Bone marrow (tissue), 2 donors: ENCODE results near the gene PCID2.

ENCODE experiments used
- DNase-seq, 2 donors: peaks; one replicate each; lab custom pipeline; 2025; lab: John Stamatoyannopoulos, UW

PCID2 gene

GRCh38 chr13:113149711-113150549, 58.5 kb downstream of the PCID2 start:
- no peak for DNase-seq

GRCh38 chr13:113148940-113149503, 59.4 kb downstream of the PCID2 start:
- DNase-seq = no peak

- DNase-seq = no peak
Measured at GRCh38 chr13:113148407-113148806, 60.1 kb downstream of the PCID2 start.

GRCh38 chr13:113147206-113147605, 61.3 kb downstream of the PCID2 start:
- no peak for DNase-seq

- no peak for DNase-seq
Measured at GRCh38 chr13:113146750-113147149, 61.7 kb downstream of the PCID2 start.

- DNase-seq = no peak
Measured at GRCh38 chr13:113145911-113146598, 62.4 kb downstream of the PCID2 start.

GRCh38 chr13:113145496-113145895, 63.0 kb downstream of the PCID2 start:
- DNase-seq = no peak

GRCh38 chr13:113144255-113144629, 64.2 kb downstream of the PCID2 start:
- no peak for DNase-seq

GRCh38 chr13:113143466-113144254, 64.8 kb downstream of the PCID2 start:
- DNase-seq = no peak

- no peak for DNase-seq
Measured at GRCh38 chr13:113142876-113143275, 65.6 kb downstream of the PCID2 start.

- no peak for DNase-seq
Measured at GRCh38 chr13:113141601-113141970, 66.9 kb downstream of the PCID2 start.

- DNase-seq = no peak
Measured at GRCh38 chr13:113140677-113141600, 67.5 kb downstream of the PCID2 start.

GRCh38 chr13:113139577-113139976, 68.9 kb downstream of the PCID2 start:
- DNase-seq = no peak

- no peak for DNase-seq
Measured at GRCh38 chr13:113138792-113139551, 69.5 kb downstream of the PCID2 start.

- no peak for DNase-seq
Measured at GRCh38 chr13:113137691-113138298, 70.7 kb downstream of the PCID2 start.

GRCh38 chr13:113135281-113135760, 73.1 kb downstream of the PCID2 start:
- DNase-seq = no peak

GRCh38 chr13:113129921-113130750, 78.3 kb downstream of the PCID2 start:
- DNase-seq = no peak

- no peak for DNase-seq
Measured at GRCh38 chr13:113129480-113129879, 79.0 kb downstream of the PCID2 start.
